HepG2 (cell line): ENCODE measurements around the gene TUBGCP5.

Source experiments
- BORCS8-MEF2B ChIP-seq: sonication (generic); formaldehyde crosslinking; IDR thresholded peaks from 2 replicates; pipeline ENCODE4 v1.8.0; 2022; ENCODE audit warnings: mild to moderate bottlenecking, missing genetic modification reagents
- CENPT ChIP-seq: sonication (generic); formaldehyde crosslinking; IDR thresholded peaks from 2 replicates; pipeline ENCODE4 v1.8.0; 2022; ENCODE audit warnings: low read depth, mild to moderate bottlenecking, moderate library complexity, missing genetic modification reagents
- CTCF ChIP-seq: sonication (generic); formaldehyde crosslinking; IDR thresholded peaks from 2 replicates; pipeline ENCODE4 v1.5.0; 2020; ENCODE audit warnings: mild to moderate bottlenecking, missing genetic modification reagents, moderate library complexity
- FOSL2 ChIP-seq: sonication (generic); formaldehyde crosslinking; IDR thresholded peaks from 2 replicates; pipeline ENCODE4 v1.4.0; 2020; ENCODE audit warnings: missing genetic modification reagents
- HDAC2 ChIP-seq: sonication (generic); formaldehyde crosslinking; IDR thresholded peaks from 2 replicates; pipeline ENCODE4 v1.4.0; 2020; ENCODE audit warnings: missing genetic modification reagents
- MYC ChIP-seq: sonication (generic); formaldehyde crosslinking; IDR thresholded peaks from 2 replicates; pipeline ENCODE4 v1.9.0; 2021; ENCODE audit warnings: missing genetic modification reagents, borderline replicate concordance
- NR2F2 ChIP-seq: IDR thresholded peaks from 2 replicates; pipeline ENCODE4 v1.6.1; 2012; ENCODE audit warnings: low read depth, inconsistent platforms, borderline replicate concordance
- RFX5 ChIP-seq: IDR thresholded peaks from 2 replicates; pipeline ENCODE4 v1.6.1; 2011; ENCODE audit warnings: low read depth, low read length, improper control_type of control experiment
- ZNF670 ChIP-seq: sonication (generic); formaldehyde crosslinking; IDR thresholded peaks from 2 replicates; pipeline ENCODE4 v1.8.0; 2022; ENCODE audit warnings: mild to moderate bottlenecking, missing genetic modification reagents, borderline replicate concordance

- TF ChIP-seq ZNF670 (no peak), CENPT (CRISPR knock-in tag) (no peak), BORCS8-MEF2B (no peak), NR2F2 (no peak), FOSL2 (CRISPR knock-in tag) (no peak), RFX5 (no peak), CTCF (CRISPR knock-in tag) (no peak), MYC (no peak), HDAC2 (no peak)
Measured at GRCh38 chr15:23081271-23081670, 41.9 kb upstream of the TUBGCP5 start.
